Stimulated activated CD4-positive, alpha-beta T cell treated with anti-CD3 and anti-CD28 coated beads, TNF-alpha, amount 100 ng/mL, for 4 hours (primary cell): ENCODE results near the gene EFNA5.

ENCODE experiments used
- DNase-seq, 3 experiments: peaks; one replicate each; pipeline ENCODE4 v3.0.0-alpha.2; 2020; ENCODE audit warnings: low read depth in 3 of 3

Gene EFNA5

GRCh38 chr5:107545486-107545885 is 125.3 kb downstream of the EFNA5 start:
- DNase-seq = no peak

GRCh38 chr5:107544967-107545366 is 125.8 kb downstream of the EFNA5 start:
- no peak for DNase-seq

DNA sequence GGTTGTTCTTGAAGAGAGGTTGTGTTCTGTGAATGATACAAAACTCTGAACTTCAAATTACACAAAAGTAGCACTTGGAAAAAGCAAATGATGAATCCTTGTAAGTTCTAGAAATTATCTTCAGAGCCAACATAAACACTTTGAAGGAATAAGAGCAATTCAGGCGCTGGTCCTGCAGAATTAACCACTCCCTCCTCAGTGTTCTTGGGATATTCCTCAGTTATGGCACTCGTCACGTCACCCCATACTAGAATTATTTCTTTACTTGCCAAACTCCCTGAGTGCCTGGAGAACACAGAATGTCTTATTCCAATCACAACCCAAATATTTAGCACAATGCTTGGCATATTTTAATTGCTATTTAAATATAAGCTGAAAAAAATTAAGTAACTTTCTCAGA is 126.3 kb downstream of the EFNA5 start:
- no peak for DNase-seq

DNA sequence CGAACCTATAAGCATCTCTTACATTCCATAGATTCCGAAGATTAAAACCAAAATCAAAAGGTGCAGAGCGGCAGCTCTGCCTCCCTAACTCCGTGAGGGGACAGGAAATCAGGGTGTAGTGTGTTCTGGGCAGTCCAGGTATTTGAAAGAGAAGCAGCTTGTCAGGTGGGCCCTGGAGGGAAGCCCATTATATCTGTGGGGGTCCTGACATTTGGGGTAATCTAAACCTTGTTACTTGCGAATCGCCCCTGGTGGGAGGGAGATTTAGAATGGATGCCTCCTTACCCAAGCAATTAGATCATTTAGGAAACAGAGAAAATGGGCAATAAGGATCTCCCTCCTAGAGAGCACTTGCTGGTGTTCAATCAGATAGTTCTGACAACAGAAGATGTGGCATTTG is 126.9 kb downstream of the EFNA5 start:
- no peak for DNase-seq

- no peak for DNase-seq
These were observed 127.9 kb downstream of the EFNA5 start for GRCh38 chr5:107542831-107543231.

DNA sequence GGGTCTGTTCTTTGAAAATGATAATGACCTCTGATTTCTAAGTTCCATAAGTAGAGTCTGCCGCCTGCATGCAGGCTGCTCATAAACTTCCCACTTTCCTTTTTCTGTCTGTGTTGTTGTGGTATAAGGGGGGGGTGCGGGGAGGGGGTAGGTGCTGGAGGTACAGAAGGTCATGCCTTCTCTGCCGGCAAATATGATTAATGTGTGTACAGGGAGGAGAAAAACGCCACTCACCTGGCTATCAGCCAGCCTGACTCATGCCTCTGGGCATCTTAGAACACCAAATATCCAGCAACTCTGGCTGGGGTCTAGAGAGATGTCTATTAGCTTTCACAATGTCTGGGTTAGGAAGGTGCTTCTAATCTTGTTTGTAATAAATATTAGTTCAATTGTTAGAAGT is 128.3 kb downstream of the EFNA5 start:
- DNase-seq = no peak

DNA sequence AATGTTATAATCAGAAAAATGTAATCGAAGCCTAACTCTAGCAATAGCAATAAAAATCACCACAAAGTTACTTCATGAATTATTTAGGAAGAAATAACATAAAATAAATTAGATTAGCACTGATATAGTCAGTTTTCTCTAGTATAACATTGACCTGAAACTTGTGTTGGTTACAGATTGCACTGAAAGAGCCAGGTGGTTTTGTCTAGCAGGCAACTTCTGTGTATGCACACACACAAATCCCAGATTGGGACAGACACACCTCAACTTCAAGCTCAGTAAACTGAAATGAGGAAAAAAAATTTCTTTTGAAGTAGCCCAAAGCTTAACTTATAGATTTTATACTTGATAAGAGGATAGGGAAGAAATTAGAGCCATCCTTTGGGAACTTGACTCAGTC is 129.3 kb downstream of the EFNA5 start:
- no peak for DNase-seq

- no peak for DNase-seq
These were observed 130.9 kb downstream of the EFNA5 start for GRCh38 chr5:107539726-107540330.

DNA sequence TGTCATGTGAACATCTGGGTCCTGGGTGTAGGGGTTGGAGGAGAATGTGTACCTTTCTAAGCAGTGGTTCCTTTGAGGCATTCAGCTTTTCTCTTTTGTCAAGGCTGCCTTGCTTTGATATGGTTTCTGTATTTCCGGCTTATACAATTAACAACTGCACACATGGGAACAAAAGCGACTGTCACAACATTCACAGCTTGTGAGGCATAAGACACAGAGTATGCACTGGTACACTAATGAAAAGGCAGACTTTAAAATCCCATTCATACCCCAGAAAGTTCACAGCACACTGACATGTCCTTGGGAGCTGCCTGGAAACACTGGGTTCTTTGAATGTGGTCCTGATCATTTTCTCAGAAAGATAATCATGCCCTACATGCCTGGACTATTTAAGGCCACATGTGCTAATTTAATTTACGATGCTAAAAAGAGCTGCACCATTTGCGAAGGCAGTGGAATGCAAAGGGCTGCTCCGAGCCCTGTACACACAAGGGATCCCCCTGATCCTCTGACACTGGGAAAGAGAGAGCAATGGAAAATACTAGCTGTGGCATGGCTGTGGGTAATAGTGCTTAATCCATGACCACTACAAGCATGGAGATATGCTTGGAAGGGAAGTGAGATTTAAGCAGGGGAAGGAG is 131.8 kb downstream of the EFNA5 start:
- no peak for DNase-seq

GRCh38 chr5:107538331-107538730 is 132.4 kb downstream of the EFNA5 start:
- no peak for DNase-seq

- DNase-seq = no peak
These were observed 134.9 kb downstream of the EFNA5 start for GRCh38 chr5:107535849-107536248.

GRCh38 chr5:107533910-107534876 is 136.5 kb downstream of the EFNA5 start:
- DNase-seq = no peak

DNA sequence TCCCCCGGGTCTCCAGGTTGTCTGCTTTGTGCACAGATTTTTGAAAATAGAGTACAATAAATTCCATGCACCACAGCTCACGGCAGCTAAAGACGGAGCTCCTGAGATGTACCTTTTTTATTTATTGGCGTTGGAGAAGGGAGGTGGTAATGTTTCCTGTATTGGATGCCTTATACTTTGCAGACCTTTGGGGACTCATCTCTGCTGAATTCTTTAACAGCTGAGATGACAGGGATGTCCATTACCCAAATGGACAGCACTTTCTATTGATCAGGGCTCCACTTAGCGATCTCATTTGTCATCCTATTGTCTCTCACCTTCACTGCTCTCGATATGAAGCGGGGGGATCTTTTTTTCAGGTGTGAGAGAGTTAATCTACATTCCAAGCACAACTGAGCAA is 137.8 kb downstream of the EFNA5 start:
- DNase-seq = no peak

DNA sequence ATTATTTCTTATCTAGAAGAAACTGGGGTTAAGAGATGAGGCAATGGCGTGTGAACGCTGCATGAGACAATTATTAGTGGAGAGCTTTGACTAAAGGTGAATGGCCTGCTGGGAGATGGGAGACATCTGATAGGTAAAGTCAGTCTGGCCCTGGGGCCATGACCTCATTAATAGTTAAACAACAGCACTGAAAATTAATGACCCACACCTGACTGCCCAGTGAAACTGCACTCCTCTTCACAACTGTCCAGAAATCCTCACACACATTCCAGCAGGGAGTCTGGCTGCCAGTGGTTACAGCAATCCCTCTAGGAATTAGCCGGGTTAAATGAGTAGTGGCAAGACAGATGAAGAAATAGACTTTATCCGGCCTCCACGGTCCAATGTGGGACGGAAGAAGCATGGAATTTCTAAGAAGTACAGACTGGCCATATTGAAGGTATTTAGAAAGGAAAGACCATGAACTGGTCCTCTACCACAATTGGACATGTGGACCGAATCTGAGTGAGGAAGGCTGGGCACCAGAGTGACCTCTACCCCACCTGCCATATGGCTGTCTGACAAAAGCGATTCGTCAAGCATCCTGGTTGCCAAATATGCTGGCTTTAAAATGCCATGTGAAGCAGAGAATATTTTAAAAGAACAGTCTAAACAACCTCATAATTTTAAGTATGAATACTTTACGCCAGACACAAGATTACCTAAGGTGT is 138.4 kb downstream of the EFNA5 start:
- no peak for DNase-seq

GRCh38 chr5:107531308-107531707 is 139.4 kb downstream of the EFNA5 start:
- DNase-seq = no peak

- DNase-seq = no peak
These were observed 141.1 kb downstream of the EFNA5 start for GRCh38 chr5:107529618-107530017.

DNA sequence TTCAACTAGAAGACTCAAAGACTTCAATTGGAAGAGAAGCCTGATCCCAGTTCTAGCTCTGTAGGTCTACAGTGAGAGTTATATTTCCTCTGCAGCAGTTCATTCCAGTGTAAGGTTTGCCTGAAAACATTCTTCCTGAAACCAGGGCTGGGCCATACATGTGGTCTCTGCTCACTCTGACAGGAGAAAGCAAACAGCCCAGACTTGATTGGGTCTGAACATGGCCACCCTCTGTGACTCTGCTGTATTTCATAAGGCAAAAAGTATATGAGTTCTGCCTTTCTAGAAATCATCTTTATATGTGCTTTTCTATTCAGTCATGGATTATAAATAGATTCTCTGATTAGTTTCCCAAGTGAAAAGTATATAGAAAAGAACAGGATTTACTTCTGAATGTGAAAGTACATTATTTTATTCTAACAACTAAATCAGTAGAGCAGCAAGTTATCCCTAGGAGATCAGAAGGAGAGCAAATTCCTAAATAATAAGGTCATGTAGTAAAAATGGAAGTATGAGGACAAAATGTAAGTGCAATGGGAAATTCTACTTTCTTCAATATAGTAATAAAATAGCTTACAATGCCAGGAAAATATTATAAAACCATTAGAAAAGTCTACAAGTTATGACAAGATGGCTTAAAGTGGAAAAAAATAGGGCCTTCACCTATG is 144.3 kb downstream of the EFNA5 start:
- DNase-seq = no peak

GRCh38 chr5:107524111-107524510 is 146.6 kb downstream of the EFNA5 start:
- DNase-seq = no peak

GRCh38 chr5:107523029-107523680 is 147.6 kb downstream of the EFNA5 start:
- DNase-seq = no peak

GRCh38 chr5:107522456-107522855 is 148.3 kb downstream of the EFNA5 start:
- no peak for DNase-seq

DNA sequence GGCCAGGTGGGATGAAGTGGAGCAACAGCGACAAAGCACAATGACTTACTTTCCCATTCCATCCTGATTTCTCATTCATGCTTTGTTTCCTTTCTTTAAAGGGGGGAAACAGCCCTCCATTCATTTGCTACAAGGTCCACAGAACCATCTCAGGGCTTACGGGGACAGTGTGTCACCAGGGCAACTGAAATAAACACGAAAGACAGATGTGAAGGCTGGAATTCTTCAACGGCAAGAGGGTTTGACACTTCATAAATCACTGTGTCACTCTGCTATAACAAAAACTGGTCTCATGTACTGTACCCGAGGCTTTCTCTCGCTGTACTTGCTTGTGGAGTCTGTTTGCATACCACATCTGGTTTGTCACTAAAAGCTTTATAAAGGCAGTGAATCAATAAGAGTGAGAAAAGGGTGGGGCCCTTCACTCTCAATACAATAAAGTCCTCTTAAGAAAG is 150.8 kb downstream of the EFNA5 start:
- no peak for DNase-seq
